Measurements from ENCODE around the gene CLIC3. TPM values are rescaled to one million over a fixed set of nuclear protein-coding genes. Genes with fewer than 3 reads are reported as not detected.
A peak's percentile ranks its signal among the peaks of the same experiment; 100 is the strongest.

The CLIC3 gene
- total RNA-seq, 1 donor from 2014 or later, result 38.6 TPM

- H3K9me3 Mint-ChIP-seq, result no peaks in the 10 kb centered on the region
- H3K27me3 Mint-ChIP-seq, result no peaks in the 10 kb centered on the region
- no peaks in the 10 kb centered on the region for H3K36me3 Mint-ChIP-seq
- no peak for DNase-seq (ENCODE audit: extremely low spot score, unreplicated experiment)
- no peak overlapping the region for H3K27ac Mint-ChIP-seq
- TF ChIP-seq, protein P1, sequence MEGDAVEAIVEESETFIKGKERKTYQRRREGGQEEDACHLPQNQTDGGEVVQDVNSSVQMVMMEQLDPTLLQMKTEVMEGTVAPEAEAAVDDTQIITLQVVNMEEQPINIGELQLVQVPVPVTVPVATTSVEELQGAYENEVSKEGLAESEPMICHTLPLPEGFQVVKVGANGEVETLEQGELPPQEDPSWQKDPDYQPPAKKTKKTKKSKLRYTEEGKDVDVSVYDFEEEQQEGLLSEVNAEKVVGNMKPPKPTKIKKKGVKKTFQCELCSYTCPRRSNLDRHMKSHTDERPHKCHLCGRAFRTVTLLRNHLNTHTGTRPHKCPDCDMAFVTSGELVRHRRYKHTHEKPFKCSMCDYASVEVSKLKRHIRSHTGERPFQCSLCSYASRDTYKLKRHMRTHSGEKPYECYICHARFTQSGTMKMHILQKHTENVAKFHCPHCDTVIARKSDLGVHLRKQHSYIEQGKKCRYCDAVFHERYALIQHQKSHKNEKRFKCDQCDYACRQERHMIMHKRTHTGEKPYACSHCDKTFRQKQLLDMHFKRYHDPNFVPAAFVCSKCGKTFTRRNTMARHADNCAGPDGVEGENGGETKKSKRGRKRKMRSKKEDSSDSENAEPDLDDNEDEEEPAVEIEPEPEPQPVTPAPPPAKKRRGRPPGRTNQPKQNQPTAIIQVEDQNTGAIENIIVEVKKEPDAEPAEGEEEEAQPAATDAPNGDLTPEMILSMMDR (conservative IDR thresholded peaks at IDR 0.05), result no peak
- H3K4me1 Mint-ChIP-seq (ENCODE audit: unreplicated experiment), result no peaks in the 10 kb centered on the region
- no peak overlapping the region for H3K4me3 Mint-ChIP-seq
These were observed 33.6 kb upstream of the CLIC3 start for GRCh38 chr9:137030006-137030405.

DNA sequence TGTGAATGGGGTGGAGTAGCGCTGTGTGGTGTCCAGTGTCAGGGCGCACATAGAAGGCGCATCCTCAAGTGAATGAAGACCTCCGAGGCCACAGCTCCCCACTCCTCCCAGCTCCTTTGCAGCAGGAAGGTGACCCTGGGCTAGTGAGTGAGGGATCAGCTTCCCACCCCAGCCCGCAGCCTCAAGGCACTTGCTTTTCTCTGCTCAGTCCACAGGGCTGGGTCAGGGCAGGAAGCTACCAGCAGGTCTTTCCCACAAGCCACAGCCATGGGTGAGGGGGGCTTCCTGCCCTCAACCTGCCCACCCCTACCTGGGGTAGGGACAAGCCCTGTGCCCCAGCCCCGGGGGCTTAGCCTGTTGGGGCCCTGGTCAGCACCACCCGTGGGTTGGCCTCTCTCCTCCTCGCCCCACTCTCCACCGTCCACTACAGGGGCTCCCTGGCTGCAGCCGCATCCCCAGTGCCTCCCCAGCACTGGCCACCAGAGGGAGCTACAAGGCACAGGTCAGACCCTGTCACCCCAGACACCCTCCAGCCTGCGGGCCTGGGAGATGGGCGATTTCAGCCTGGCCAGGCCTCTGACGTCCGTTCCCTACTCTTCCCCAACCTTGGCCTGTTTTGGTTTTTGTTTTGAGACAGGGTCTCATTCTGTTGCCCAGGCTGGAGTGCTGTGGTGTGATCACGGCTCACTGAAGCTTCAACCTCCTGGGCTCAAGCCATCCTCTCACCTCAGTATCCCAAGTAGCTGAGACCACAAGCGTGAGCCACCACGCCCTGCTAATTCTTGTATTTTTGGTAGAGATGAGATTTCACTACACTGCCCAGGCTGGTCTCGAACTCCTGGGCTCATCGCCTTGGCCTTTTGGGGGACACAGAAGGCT lies 32.9 kb upstream of the CLIC3 start:
- H3K4me3 Mint-ChIP-seq, result peak overlapping the region; percentile 80
- peak; percentile 87 for DNase-seq (ENCODE audit: extremely low spot score, unreplicated experiment)
- H3K27ac Mint-ChIP-seq, result peak overlapping the region; percentile 70

GRCh38 chr9:137028263-137029057 lies 32.1 kb upstream of the CLIC3 start:
- H3K36me3 Mint-ChIP-seq, result no peaks in the 10 kb centered on the region
- no peaks in the 10 kb centered on the region for H3K9me3 Mint-ChIP-seq
- peak overlapping the region; percentile 80 for H3K4me3 Mint-ChIP-seq
- no peaks in the 10 kb centered on the region for H3K4me1 Mint-ChIP-seq (ENCODE audit: unreplicated experiment)
- no peak for DNase-seq (ENCODE audit: extremely low spot score, unreplicated experiment)
- TF ChIP-seq, protein P1 (conservative IDR thresholded peaks at IDR 0.05), result no peak
- no peak overlapping the region for H3K27ac Mint-ChIP-seq
- no peaks in the 10 kb centered on the region for H3K27me3 Mint-ChIP-seq

More for the DNA sequence above, 32.9 kb upstream of the CLIC3 start:
- no peaks in the 10 kb centered on the region for H3K36me3 Mint-ChIP-seq
- no peaks in the 10 kb centered on the region for H3K27me3 Mint-ChIP-seq
- TF ChIP-seq, protein P1 (conservative IDR thresholded peaks at IDR 0.05), result peak; percentile 91
- no peaks in the 10 kb centered on the region for H3K9me3 Mint-ChIP-seq
- no peaks in the 10 kb centered on the region for H3K4me1 Mint-ChIP-seq (ENCODE audit: unreplicated experiment)

- no peak for DNase-seq (ENCODE audit: extremely low spot score, unreplicated experiment)
- H3K4me1 Mint-ChIP-seq (ENCODE audit: unreplicated experiment), result no peaks in the 10 kb centered on the region
- H3K27ac Mint-ChIP-seq, result no peak within 1 kb of the TSS
- TF ChIP-seq, protein P1 (conservative IDR thresholded peaks at IDR 0.05), result no peak
- no peaks in the 10 kb centered on the region for H3K27me3 Mint-ChIP-seq
- peak within 1 kb of the TSS; percentile 88 for H3K4me3 Mint-ChIP-seq
- H3K36me3 Mint-ChIP-seq, result no peaks in the 10 kb centered on the region
- no peaks in the 10 kb centered on the region for H3K9me3 Mint-ChIP-seq
These were observed 31.2 kb upstream of the CLIC3 start, which contains the start of gene ABCA2 for GRCh38 chr9:137027369-137028262. Gene ABCA2, minus strand, starts transcription at chr9:137028237. Its CDS starts 97 bp downstream, at chr9:137028140.

DNA sequence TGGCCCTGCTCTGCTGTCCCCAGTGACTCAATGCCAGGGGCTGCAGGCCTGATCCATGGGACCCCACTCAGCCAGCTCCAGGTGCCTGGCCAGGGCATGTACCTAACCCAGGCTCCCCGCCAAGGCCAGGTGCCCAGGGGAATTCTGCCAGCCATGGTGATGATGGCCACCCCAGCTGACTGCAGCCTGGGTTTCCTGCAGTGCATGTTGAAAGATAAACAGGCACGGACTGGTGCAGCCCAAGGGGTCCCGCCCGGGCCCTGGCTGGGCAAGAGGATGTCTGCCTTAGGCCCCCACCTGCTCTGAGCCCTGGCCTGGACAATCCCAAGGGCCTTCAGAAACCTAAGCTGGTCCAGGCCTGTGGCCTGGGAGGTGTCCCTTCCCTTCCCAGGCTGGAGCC lies 30.5 kb upstream of the CLIC3 start:
- Mint-ChIP-seq H3K9me3 (no peaks in the 10 kb centered on the region), H3K4me1 (ENCODE audit: unreplicated experiment) (no peaks in the 10 kb centered on the region), H3K4me3 (peak overlapping the region; percentile 88), H3K27ac (no peak overlapping the region), H3K36me3 (no peaks in the 10 kb centered on the region), H3K27me3 (no peaks in the 10 kb centered on the region)
- DNase-seq (ENCODE audit: extremely low spot score, unreplicated experiment), result no peak
- TF ChIP-seq, protein P1 (conservative IDR thresholded peaks at IDR 0.05), result no peak

Measured in type B pancreatic cell (in vitro differentiated cells).